ENCODE measurements around the gene TCEA2. TPM values are rescaled to one million over a fixed set of nuclear protein-coding genes. Genes with fewer than 3 reads are reported as not detected.

The TCEA2 gene
- polyA plus RNA-seq, 1 experiment = 34.2 TPM

DNA sequence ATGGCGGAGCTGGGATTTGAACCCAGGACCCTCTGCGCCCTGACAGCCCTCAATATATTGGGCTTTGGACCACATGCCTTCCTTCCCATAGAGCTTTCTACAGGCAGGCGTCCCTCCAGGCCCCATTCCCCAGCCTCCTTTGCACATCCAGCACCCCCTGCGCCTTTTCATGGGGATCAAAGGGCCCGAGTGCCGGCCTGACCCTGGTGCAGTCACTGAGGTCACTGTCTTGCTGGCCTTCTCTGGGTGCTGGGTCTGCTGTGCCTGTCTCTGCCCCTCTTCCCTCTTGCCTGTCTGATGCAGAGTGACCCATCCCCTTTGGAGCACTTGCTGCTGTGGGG is 18.6 kb downstream of the TCEA2 start:
- no peak overlapping the region for H3K4me3 ChIP-seq (ENCODE audit: low read depth, low read length)
- H3K36me3 ChIP-seq (ENCODE audit: control insufficient read depth, insufficient read depth, low read length) = no peaks in the 10 kb centered on the region
- CTCF ChIA-PET = interaction anchor here (4.3 to 6.4 kb wide), 2 partner anchors 12 to 39 kb away, joined by 31 to 49 read pairs; no protein-coding TSS in a partner anchor
- no peak for TF ChIP-seq CTCF (IDR thresholded peaks at IDR 0.05; ENCODE audit: insufficient read depth, low read depth, low read length)
- POLR2A ChIA-PET = no interaction called here
- no peak for DNase-seq (ENCODE audit: low read depth)
- H3K27me3 ChIP-seq (ENCODE audit: control insufficient read depth, insufficient read depth, low read length) = peaks cover 21% of the 10 kb centered on the region

DNA sequence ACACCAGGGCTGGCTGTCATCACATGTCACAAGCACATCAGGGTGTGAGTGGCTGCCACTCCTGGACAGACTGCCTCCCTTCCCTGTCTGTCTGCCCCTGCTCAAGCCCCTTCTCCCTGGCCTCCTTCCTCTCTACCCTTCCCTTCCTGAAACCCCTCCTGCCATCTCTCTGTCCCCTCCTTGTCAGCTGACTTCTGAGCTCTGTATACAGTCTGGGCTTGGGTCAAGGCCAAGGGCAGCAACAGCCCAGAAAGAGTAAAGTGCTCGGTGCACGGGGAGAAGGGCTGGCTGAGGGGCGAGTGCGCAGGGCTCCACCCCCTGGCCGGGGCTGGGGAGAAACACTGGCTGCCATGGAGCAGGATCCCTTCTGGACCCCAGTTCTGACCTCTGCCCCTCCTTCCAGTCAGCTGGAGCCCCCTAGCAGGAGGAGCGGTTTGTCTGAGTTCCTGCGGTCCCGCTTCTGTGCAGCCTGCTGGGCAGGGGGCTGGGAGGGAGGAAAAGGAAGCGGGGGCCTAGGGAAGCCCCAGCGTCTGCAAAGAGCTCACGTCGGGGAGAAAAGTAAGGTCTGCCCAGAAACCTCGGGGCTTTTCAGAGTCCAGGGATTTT is 19.2 kb downstream of the TCEA2 start:
- ChIA-PET CTCF (interaction anchor here (1.6 to 6.4 kb wide), 2 partner anchors 16 to 38 kb away, joined by 6 to 49 read pairs; no protein-coding TSS in a partner anchor), POLR2A (no interaction called here)
- Histone ChIP-seq H3K27me3 (ENCODE audit: control insufficient read depth, insufficient read depth, low read length) (peaks cover 24% of the 10 kb centered on the region), H3K4me3 (ENCODE audit: low read depth, low read length) (no peak overlapping the region), H3K36me3 (ENCODE audit: control insufficient read depth, insufficient read depth, low read length) (no peaks in the 10 kb centered on the region)
- TF ChIP-seq CTCF (IDR thresholded peaks at IDR 0.05; ENCODE audit: insufficient read depth, low read depth, low read length) = no peak
- no peak for DNase-seq (ENCODE audit: low read depth)

GRCh38 chr20:64082820-64083377 is 19.9 kb downstream of the TCEA2 start:
- peaks cover 24% of the 10 kb centered on the region for H3K27me3 ChIP-seq (ENCODE audit: control insufficient read depth, insufficient read depth, low read length)
- CTCF ChIA-PET = interaction anchor here (1.1 to 6.4 kb wide), 7 partner anchors 9 to 38 kb away, joined by 4 to 49 read pairs (median 6); no protein-coding TSS in a partner anchor
- TF ChIP-seq CTCF (IDR thresholded peaks at IDR 0.05; ENCODE audit: insufficient read depth, low read depth, low read length) = no peak
- DNase-seq (ENCODE audit: low read depth) = no peak
- POLR2A ChIA-PET = no interaction called here
- H3K36me3 ChIP-seq (ENCODE audit: control insufficient read depth, insufficient read depth, low read length) = no peaks in the 10 kb centered on the region
- H3K4me3 ChIP-seq (ENCODE audit: low read depth, low read length) = peak overlapping the region; percentile 44

DNA sequence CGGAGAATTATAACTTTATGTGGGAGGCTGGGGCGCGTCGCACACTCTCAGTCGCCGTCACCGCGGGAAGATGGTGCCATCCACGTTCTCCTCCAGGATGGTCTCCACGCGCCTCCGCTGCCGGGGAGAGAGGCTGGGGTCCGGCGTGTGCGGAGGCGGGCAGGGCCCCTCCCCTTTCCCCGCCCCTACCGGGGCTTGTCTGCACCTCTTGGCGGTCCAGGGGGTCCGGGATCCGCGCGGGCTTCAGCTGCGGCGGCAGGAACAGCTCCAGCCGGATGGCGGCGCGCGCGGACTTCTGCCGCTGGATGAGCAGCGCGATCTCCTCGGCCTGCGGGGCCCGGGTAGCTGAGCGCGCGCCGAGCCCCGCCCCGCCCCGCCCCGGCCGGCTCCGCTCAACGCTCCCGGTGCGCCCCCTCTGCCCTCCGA is 20.4 kb downstream of the TCEA2 start:
- TF ChIP-seq CTCF (IDR thresholded peaks at IDR 0.05; ENCODE audit: insufficient read depth, low read depth, low read length) = peak; percentile 63
- H3K36me3 ChIP-seq (ENCODE audit: control insufficient read depth, insufficient read depth, low read length) = no peaks in the 10 kb centered on the region
- H3K27me3 ChIP-seq (ENCODE audit: control insufficient read depth, insufficient read depth, low read length) = peaks cover 24% of the 10 kb centered on the region
- CTCF ChIA-PET = interaction anchor here (1.1 to 6.4 kb wide), 8 partner anchors 9 to 37 kb away, joined by 3 to 49 read pairs (median 6); no protein-coding TSS in a partner anchor
- POLR2A ChIA-PET = no interaction called here
- no peak for DNase-seq (ENCODE audit: low read depth)
- peak overlapping the region; percentile 44 for H3K4me3 ChIP-seq (ENCODE audit: low read depth, low read length)

- ChIA-PET POLR2A (no interaction called here), CTCF (interaction anchor here (0.6 to 6.4 kb wide), 11 partner anchors 9 to 839 kb away, joined by 3 to 49 read pairs (median 4); no protein-coding TSS in a partner anchor)
- TF ChIP-seq CTCF (IDR thresholded peaks at IDR 0.05; ENCODE audit: insufficient read depth, low read depth, low read length) = no peak
- DNase-seq (ENCODE audit: low read depth) = no peak
- H3K4me3 ChIP-seq (ENCODE audit: low read depth, low read length) = peak within 1 kb of the TSS; percentile 44
- peaks cover 24% of the 10 kb centered on the region for H3K27me3 ChIP-seq (ENCODE audit: control insufficient read depth, insufficient read depth, low read length)
- no peaks in the 10 kb centered on the region for H3K36me3 ChIP-seq (ENCODE audit: control insufficient read depth, insufficient read depth, low read length)
Observed at GRCh38 chr20:64083804-64084684, 21.0 kb downstream of the TCEA2 start, which contains the start of gene LKAAEAR1. Gene LKAAEAR1, minus strand, starts transcription at chr20:64084398. Its CDS starts 179 bp downstream, at chr20:64084219.

Measured in BJ (cell line).